PC-3 (cell line): ENCODE data around the gene ABTB2. TPM values are rescaled to one million over a fixed set of nuclear protein-coding genes. Genes with fewer than 3 reads are reported as not detected.

Experiments used
- ATAC-seq: fragments of 200-7000 bp; cut with Tn5 transposase; 2 replicates; pipeline ENCODE4 v1.9.1; 2020; ENCODE audit warnings: mild to moderate bottlenecking, moderate library complexity
- BruUV-seq: library from RNA; stranded (reverse); fragments of 400-500 nt; replicated peaks from 2 replicates; lab custom pipeline; 2021; lab: Mats Ljungman, UMichigan
- CTCF ChIA-PET: fragments of 300-600 bp; sonication (Branson Sonifier 250); formaldehyde crosslinking; loops from one replicate; lab custom pipeline; 2022; ENCODE audit warnings: antibody characterized with exemption; lab: Charles Lee
- POLR2A ChIA-PET: fragments of 300-600 bp; sonication (Branson Sonifier 250); formaldehyde crosslinking; loops from one replicate; lab custom pipeline; 2022; ENCODE audit warnings: antibody characterized with exemption; ENCODE audit not compliant: unreplicated experiment; lab: Charles Lee
- DNase-seq: peaks from one replicate; pipeline ENCODE4 v3.0.0-alpha.2; 2015
- H2AFZ ChIP-seq: fragments of 300-600 bp; sonication (generic); 2 replicates; pipeline ENCODE4 v1.6.0; 2016; ENCODE audit warnings: antibody characterized with exemption, low read length
- H3F3A ChIP-seq: fragments of 300-600 bp; sonication (generic); one replicate; pipeline ENCODE4 v1.6.0; 2017; ENCODE audit warnings: antibody characterized with exemption, low read length, control low read depth, mild to moderate bottlenecking; ENCODE audit not compliant: unreplicated experiment
- H3K27ac ChIP-seq: fragments of 300-600 bp; sonication (generic); 2 replicates; pipeline ENCODE4 v1.5.1; 2016; ENCODE audit warnings: mild to moderate bottlenecking, low read length
- H3K27me3 ChIP-seq: fragments of 300-600 bp; sonication (generic); 2 replicates; pipeline ENCODE4 v1.6.1; 2016; ENCODE audit warnings: low read length, mixed read lengths
- H3K36me3 ChIP-seq: fragments of 300-600 bp; sonication (generic); 2 replicates; pipeline ENCODE4 v1.6.1; 2016; ENCODE audit warnings: low read depth, mixed run types, low read length, mixed read lengths
- H3K4me1 ChIP-seq: fragments of 300-600 bp; sonication (generic); 2 replicates; pipeline ENCODE4 v1.5.1; 2016; ENCODE audit warnings: low read length; ENCODE audit not compliant: insufficient read depth
- H3K4me2 ChIP-seq: fragments of 300-600 bp; sonication (generic); 2 replicates; pipeline ENCODE4 v1.6.0; 2016; ENCODE audit warnings: low read length
- H3K4me3 ChIP-seq: fragments of 300-600 bp; sonication (generic); 2 replicates; pipeline ENCODE4 v1.5.1; 2016; ENCODE audit warnings: mild to moderate bottlenecking, low read length, mixed read lengths
- H3K79me2 ChIP-seq: fragments of 300-600 bp; sonication (generic); 2 replicates; pipeline ENCODE4 v1.6.1; 2017; ENCODE audit warnings: low read length, mixed read lengths
- H3K9ac ChIP-seq: fragments of 300-600 bp; sonication (generic); 2 replicates; pipeline ENCODE4 v1.6.0; 2016; ENCODE audit warnings: mild to moderate bottlenecking, low read length
- H3K9me2 ChIP-seq: fragments of 300-600 bp; sonication (generic); replicated peaks from 2 replicates; pipeline ENCODE4 v1.6.1; 2016; ENCODE audit warnings: mixed run types, low read length, mixed read lengths
- H3K9me3 ChIP-seq: fragments of 300-600 bp; sonication (generic); 2 replicates; pipeline ENCODE4 v1.6.1; 2016; ENCODE audit warnings: low read length, mixed read lengths
- H4K20me1 ChIP-seq: fragments of 300-600 bp; sonication (generic); 2 replicates; pipeline ENCODE4 v1.6.1; 2016; ENCODE audit warnings: low read length, mixed read lengths
- CTCF ChIP-seq: fragments of 300-600 bp; sonication (generic); conservative IDR thresholded peaks from 2 replicates; pipeline ENCODE4 v1.5.1; 2017; ENCODE audit warnings: antibody characterized with exemption, low read depth, mild to moderate bottlenecking, low read length
- EZH2 ChIP-seq: fragments of 300-600 bp; sonication (generic); IDR thresholded peaks from one replicate; pipeline ENCODE4 v1.6.1; 2017; ENCODE audit warnings: antibody characterized with exemption, mild to moderate bottlenecking, low read length; ENCODE audit not compliant: unreplicated experiment
- EZH2phosphoT487 ChIP-seq: fragments of 300-600 bp; sonication (generic); IDR thresholded peaks from 2 replicates; pipeline ENCODE4 v1.6.1; 2018; ENCODE audit warnings: mild to moderate bottlenecking, antibody characterized with exemption, low read length, borderline replicate concordance
- intact Hi-C: fragments of 100-400 bp; cut with micrococcal nuclease; formaldehyde crosslinking; loops from 2 replicates; pipeline ENCODE4 v1.9.0; 2023
- total RNA-seq: library from RNA; depleted of rRNA; stranded (reverse); fragments of >200 nt; gene quantifications from 2 replicates; pipeline ENCODE4 v1.2.3, GENCODE V29; 2014; rRNA removed

ABTB2 gene
- total RNA-seq, 1 experiment from 2014 or later, result 5.2 TPM

- peak within 1 kb of the TSS; percentile 98 for H3K4me2 ChIP-seq
- peak; percentile 87 for ATAC-seq
Measured at GRCh38 chr11:34105079-34105956, 252.5 kb downstream of the ABTB2 start, which contains the start of gene NAT10. NAT10 (plus strand) TSS chr11:34105629; CDS start chr11:34108226, 2,597 bp downstream.

DNA sequence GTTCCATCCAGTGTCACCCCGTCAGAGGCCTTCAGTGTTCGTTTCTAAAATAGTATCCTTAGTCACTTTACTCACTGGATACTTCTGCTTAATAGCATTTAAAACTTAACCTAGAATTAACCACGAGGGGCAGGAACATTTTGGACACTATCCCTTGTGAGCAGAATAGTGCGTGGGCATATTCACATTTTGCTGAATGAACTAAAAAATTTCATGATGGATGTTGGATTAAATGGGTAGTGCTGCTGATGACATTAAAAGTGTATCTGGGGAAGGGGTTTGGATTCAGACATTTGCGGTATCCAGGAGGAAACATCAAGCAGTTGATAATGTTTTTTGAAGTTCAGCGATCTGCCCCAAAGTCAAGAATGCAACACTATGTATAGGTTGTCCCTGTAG lies 253.1 kb downstream of the ABTB2 start:
- ATAC-seq (peak; percentile 1), DNase-seq (peak; percentile 5)
- TF ChIP-seq EZH2, result no peak
- ChIA-PET CTCF (no interaction called here), POLR2A (interaction anchor here (0.5 to 0.6 kb wide), 2 partner anchors 41 to 96 kb away, joined by 3 read pairs; no protein-coding TSS in a partner anchor)
- no peaks in the 10 kb centered on the region for H3K9me2 ChIP-seq
- H3K79me2 ChIP-seq, result peaks cover 43% of the 10 kb centered on the region
- peak overlapping the region; percentile 88 for H3K27ac ChIP-seq
- H4K20me1 ChIP-seq, result 0 out of 2 replicates have a peak, but pooled peaks cover 4% of the 10 kb centered on the region
- H2AFZ ChIP-seq, result peak overlapping the region; percentile 69
- peaks cover 4% of the 10 kb centered on the region for H3F3A ChIP-seq
- intact Hi-C loops, result loop anchor here (1.0 to 2.0 kb wide), 3 partner anchors 53 to 254 kb away; partner anchors contain the start of genes ABTB2 and CAPRIN1
- H3K4me1 ChIP-seq, result peaks cover 19% of the 10 kb centered on the region
- no peaks in the 10 kb centered on the region for H3K27me3 ChIP-seq
- BruUV-seq, result no TSS peak
- peak overlapping the region; percentile 85 for H3K4me3 ChIP-seq
- no peaks in the 10 kb centered on the region for H3K9me3 ChIP-seq
- H3K36me3 ChIP-seq, result peaks cover 28% of the 10 kb centered on the region; the same call in 1 of the 2 replicates
- H3K9ac ChIP-seq, result peak overlapping the region; percentile 97
- peak overlapping the region; percentile 98 for H3K4me2 ChIP-seq

More at GRCh38 chr11:34105079-34105956, 252.5 kb downstream of the ABTB2 start, which contains the start of gene NAT10:
- Histone ChIP-seq H3F3A (peaks cover 4% of the 10 kb centered on the region), H3K27me3 (no peaks in the 10 kb centered on the region), H3K36me3 (peaks cover 27% of the 10 kb centered on the region; the same call in 1 of the 2 replicates), H2AFZ (peak within 1 kb of the TSS; percentile 69), H3K9me2 (no peaks in the 10 kb centered on the region), H3K9me3 (no peaks in the 10 kb centered on the region), H3K4me3 (peak within 1 kb of the TSS; percentile 85), H4K20me1 (0 out of 2 replicates have a peak, but pooled peaks cover 4% of the 10 kb centered on the region), H3K9ac (peak within 1 kb of the TSS; percentile 97), H3K79me2 (peaks cover 48% of the 10 kb centered on the region), H3K27ac (peak within 1 kb of the TSS; percentile 88), H3K4me1 (peaks cover 19% of the 10 kb centered on the region)
- TSS peak; percentile 98 for BruUV-seq
- peak; percentile 98 for DNase-seq
- intact Hi-C loops, result loop anchor here (1.0 to 2.0 kb wide), 3 partner anchors 54 to 253 kb away; partner anchors contain the start of genes ABTB2 and CAPRIN1
- POLR2A ChIA-PET, result interaction anchor here (0.5 to 0.6 kb wide), 3 partner anchors 9 to 97 kb away, joined by 3 read pairs; no protein-coding TSS in a partner anchor
- TF ChIP-seq CTCF (no peak), EZH2phosphoT487 (no peak), EZH2 (no peak)
- CTCF ChIA-PET, result interaction anchor here (0.6 kb wide), 1 partner anchor 54 kb away, joined by 5 read pairs; the partner anchor contains the start of gene CAPRIN1

Other genes starting within 250 kb of the ABTB2 start
- gene CAT, start 80.9 kb upstream of the ABTB2 start, total RNA-seq, result 46.6 and 50.5 TPM in 2 replicates
- 0.11 TPM in 1 of 2 replicates, not detected in the other for gene ELF5, start 155.8 kb upstream of the ABTB2 start, total RNA-seq